GM12801 (cell line): ENCODE data around the gene MVB12B.

Experiments
- CTCF ChIP-seq: IDR thresholded peaks from one replicate; pipeline ENCODE4 v1.5.1; 2011; ENCODE audit warnings: control low read depth; ENCODE audit not compliant: insufficient read length; ENCODE audit errors: extremely low read depth

Gene MVB12B

DNA sequence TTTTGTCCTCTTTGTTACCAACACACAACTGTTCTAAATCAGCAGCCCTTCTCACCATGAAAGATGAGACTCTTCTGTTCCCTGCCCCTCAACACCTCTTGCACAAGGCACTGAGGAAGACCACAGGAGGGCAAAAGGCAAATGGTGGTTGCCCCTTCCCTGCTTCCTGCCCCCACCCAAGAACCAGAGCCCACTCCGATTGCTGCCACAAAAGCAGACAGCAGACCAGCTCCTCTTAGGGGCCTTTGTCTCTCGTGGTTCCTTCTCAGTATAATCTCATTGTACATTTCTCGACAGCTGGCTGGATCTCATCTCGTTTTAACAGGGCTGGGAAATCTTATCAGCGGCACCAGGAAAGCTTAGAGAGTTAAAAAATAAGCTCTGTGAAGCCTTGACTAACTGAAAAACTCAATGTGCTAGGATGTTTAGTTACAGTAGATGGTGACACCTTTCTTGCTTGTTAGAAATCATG is 1.1 kb downstream of the MVB12B start:
- no peak for TF ChIP-seq CTCF

- TF ChIP-seq CTCF: no peak
Observed at GRCh38 chr9:126328407-126328806, 1.8 kb downstream of the MVB12B start.

DNA sequence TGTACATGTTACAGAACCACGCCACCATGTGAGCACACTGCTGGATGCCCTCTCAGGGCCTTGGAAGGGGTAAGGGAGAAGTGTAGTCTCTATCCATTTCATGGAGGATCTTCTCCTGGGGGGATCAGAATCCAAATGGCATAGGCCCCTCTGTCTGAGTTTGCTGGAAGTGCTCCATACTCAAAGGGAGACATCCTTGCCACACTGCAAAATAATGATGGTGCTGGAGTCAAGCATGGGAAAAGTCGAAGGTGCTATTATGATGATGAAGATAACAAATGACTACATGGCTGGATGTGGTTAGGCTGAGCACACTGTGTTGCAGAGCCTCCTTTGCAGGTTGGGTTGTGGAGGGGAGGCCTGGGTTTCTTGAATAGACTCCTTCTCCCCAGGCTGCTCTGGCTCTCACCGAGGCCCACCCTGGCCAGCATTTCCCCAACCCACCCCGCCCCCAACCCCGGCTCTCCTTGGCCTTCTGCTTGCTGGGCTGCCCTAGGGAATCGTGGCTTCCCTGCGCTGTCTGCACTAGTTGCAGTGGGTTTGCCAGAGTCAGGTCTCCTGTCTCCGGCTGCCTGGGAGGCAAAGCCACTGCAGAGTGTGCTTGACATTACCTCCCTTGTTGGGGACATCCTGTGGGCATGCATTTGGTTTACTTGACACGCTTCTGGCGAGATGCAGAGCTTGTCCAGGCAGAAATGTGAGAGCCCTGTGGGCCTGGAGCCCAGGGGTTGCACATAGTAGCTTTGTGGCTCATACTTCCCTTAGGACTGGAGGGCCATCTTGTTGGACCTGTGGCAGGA is 3.0 kb downstream of the MVB12B start:
- TF ChIP-seq CTCF: no peak

GRCh38 chr9:126330536-126330935 is 3.9 kb downstream of the MVB12B start:
- TF ChIP-seq CTCF: no peak

- no peak for TF ChIP-seq CTCF
Observed at GRCh38 chr9:126331964-126332748, 5.5 kb downstream of the MVB12B start.

- TF ChIP-seq CTCF: no peak
Observed at GRCh38 chr9:126334721-126335621, 8.3 kb downstream of the MVB12B start.
